GM19397 (cell line): ENCODE measurements around the gene IGFL2.
"Not testable (repeated sequence)": the region's sequence is repeated elsewhere in the genome, so short reads cannot be mapped to it uniquely, and the experiment has no call there.

Experiments
- ATAC-seq: cut with Tn5 transposase; IDR thresholded peaks from one replicate; pipeline ENCODE4 v1.9.1; 2021; ENCODE audit warnings: mild to moderate bottlenecking, moderate library complexity; ENCODE audit not compliant: unreplicated experiment

Gene IGFL2

DNA sequence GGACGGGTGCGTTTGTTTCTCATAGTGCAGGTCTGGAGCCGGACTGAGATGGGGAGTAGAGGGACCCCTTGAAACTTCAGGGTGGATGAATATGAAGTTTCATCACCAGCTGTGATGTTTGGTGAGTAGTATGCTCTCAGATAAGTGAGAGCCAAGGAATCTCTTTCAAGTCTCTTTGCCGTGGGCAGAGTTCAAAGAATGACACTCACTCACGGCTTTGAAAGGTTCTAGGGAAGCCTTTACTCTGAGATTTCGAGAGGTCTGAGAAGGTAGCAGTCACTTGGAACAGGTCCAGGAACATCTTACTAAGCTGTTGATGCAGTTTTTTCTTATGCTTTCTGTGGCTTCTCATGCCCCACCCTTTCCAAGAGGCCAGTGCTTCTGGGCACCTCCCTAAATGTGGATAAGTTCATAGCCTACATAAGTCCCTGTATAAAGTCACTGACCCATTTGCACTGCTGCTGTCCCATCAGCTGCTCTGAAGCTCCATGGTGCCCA, at the start of gene IGFL2:
IGFL2 (plus strand) TSS at position 448 of the 498 bp plus-strand sequence; CDS start at position 489, 41 bp downstream.
- no peak for ATAC-seq

DNA sequence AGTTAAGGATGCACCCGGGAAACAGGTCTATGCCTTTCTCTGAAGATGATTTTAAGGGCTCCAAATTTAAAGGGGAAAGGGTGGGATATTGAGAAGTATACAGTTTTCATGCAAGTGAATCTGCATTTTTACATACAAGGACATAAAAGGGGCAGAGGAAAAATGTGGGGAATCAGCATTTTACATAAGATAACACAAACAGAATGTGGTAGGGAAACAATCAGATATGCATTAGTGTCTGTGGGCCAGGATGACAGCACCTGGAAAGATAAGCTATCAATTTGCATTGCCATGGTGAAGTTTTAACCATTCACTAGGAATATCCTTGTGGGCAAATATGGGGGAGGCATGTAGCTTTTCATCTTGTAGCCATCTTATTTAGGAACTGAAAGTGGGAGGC, 47.7 kb upstream of the IGFL2 start:
- no peak for ATAC-seq

DNA sequence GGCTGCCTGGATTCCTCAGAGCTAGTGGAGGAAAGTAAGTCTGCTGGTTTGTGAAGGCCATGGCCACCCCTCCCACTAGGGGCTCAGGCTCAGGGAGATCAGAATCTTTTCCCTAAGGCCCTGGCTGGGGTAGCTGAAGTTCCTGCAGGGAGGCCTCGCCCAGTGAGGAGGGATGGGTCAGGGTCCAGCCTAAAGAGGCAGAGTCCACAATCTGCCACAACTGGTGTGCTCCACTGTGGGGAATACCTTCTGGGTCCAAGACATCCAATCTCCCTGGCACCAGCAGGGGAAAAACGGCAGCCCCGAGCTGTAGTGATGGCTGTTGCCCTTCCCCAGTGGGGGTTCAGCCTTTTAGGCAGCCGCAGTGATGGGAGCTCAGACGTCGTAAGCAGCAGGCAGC, 46.7 kb upstream of the IGFL2 start:
- ATAC-seq: no peak

DNA sequence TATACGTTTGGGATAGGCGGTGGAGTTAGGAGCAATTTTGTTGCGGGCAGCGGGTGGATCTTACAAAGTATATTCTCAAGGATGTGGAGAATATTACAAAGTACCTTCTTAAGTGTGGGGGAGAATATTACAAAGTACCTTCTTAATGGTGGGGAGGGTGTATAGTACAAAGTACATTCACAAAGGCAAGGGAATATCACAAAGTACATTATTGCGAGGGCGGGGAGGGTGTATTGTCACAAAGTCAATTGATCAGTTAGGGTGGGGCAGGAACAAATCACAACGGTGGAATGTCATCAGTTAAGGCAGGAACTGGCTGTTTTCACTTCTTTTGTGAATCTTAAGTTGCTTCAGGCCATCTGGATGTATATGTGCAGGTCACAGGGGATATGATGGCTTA, 45.7 kb upstream of the IGFL2 start:
- ATAC-seq: not testable (repeated sequence)

DNA sequence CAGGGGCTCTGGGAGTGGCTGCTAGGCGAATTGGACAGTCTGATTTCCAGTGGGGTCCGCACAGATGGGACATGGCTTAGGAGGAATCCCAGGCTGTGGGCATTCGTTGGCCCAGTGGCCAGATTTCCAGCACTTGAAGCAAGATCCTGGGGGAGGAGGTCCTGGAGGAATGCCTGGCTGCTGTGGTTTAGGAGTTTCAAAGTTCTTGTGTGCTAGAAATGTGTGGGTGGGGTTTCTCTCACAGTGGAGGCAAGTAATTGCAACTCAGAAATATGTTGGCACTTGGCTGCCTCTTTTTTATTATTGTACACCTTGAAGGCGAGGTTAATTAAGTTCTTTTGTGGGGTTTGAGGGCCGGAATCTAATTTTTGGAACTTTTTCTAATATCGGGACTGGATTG, 40.7 kb upstream of the IGFL2 start:
- ATAC-seq: no peak

DNA sequence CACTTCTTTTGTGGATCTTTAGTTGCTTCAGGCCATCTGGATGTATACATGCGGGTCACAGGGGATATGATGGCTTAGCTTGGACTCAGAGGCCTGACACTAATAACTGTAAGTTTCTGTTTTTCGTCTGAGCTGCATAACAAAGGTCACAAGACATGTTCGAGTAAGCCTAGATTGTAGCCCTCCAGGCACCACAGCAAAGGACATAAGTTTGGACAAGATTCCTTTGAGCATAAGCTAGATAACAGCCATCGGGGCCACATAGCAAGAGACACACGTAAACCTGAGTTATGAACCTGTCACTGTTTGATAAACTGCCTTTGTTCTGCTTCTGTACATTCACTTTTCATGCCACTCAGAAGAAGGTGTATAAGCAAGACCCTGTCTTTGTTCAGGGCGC, 38.2 kb upstream of the IGFL2 start:
- no peak for ATAC-seq

DNA sequence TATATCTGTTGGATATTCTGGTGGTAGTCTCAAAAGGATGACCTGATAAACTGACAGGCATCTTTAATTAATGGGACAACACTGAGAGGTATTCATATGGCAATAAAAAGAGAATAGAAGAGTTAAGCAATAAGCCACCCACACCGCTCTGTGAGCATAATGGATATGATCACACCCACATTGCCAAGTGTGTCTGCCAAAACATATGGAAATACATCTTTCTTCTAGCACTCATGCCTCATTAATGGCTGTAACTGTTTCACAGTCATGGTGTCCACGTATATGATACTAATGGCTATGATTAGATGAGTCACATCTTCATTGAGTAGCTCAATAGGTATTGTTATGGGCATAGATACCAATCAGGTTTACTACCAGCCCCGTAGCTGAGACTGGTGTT, 36.7 kb upstream of the IGFL2 start:
- ATAC-seq: no peak

DNA sequence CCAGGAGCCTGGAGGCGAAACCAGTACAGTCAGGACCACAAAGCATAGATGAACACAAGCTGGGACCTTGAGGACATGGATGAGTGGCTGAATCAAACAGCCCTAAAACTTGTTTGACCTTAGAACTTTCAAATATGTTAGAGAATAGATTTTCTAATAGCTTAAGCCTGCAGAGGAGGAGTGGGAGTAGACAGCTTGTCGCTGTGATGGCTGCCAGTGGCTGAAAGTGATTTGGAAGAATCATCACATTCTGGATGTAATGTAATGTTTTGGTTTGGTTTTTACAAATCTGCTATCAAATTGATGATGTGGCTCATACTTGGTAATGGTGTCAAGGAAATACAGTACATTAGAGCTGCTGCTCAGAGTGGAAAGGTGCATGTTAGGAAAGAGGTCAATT, 35.5 kb upstream of the IGFL2 start:
- no peak for ATAC-seq

DNA sequence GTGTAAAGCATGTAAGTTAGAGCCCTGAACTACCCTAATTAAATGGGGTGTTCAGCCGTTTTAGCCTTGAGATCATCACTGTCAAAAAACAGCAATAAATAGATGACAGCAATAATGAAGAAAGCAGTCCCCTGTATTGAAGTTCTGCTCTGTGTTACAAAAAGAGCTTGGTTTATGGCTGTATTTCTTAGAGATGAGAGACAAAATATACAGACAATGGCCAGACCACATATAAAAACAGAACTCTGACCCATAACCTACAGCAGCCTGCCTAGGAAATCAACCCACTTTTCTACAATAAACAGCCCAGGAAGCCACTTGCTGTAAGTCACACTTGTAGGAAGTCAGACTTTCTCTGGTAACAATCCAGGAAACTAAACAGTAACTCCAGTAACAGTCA, 34.3 kb upstream of the IGFL2 start:
- ATAC-seq: no peak

DNA sequence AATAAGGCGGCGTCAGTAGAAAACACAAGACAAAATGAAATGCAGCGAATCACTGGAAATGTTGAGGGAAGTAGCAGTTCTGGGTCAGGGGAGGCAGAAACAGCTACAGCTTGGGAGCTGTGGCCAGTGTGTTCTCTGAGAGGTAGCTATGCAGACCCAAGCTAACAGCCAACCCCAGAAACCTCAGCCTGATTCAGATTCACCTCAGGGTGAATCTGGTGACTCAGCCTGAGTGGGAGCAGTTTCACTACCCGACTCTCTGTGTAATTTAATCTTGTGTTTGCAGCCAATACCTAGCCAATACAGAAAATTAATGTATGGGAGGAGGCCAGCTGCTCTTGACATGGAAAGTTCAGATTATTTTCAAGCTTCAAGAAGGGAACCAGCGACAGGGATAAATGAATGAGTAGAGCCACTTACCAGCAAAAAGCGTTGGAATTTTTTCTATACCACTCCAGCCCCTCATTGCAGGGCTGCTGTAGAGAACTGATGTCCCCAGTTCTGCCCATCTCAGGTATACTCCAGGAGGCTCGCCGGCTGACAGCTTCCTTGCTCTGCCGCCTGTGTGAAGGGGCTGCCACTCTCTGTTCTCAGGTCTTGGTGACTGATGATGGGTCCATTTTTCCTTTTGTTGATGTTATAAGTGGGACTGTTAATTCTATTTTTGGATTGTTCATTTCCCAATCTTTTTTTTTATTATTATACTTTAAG, 32.5 kb upstream of the IGFL2 start:
- no peak for ATAC-seq

DNA sequence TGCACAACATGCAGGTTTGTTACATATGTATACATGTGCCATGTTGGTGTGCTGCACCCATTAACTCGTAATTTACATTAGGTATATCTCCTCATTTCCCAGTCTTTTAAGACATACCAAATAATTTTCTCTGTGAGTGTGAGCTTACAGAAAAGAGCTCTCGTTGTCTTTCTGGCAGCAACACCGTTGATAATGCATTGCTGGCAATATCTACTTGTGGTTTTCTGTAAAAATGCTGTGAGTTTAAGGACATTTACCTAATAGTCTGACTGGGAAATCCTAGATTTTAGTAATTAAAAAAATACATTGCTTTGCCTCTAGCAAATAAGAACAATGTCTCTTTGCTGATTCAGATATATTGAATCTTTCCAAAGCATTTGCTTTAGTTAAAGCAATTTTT, 31.9 kb upstream of the IGFL2 start:
- ATAC-seq: no peak

DNA sequence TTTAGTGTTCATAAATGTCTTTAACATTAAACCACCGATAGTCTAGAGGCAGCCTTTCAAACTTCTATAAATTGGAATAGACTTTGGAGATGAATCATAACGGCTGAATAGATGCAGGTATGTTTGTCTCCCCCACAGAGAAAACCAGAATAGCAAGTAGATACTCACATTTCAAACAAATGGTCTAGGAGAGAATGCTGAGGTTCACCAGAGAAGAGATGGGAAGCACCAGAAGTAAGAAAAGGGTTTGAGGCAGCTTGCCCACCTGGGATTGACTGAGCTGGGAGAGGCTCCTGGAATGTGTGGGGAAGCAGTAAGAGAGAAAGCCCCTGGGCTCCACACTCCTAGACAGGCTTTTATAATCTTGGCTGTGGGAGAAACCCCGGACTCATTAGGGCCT, 29.9 kb upstream of the IGFL2 start:
- no peak for ATAC-seq

DNA sequence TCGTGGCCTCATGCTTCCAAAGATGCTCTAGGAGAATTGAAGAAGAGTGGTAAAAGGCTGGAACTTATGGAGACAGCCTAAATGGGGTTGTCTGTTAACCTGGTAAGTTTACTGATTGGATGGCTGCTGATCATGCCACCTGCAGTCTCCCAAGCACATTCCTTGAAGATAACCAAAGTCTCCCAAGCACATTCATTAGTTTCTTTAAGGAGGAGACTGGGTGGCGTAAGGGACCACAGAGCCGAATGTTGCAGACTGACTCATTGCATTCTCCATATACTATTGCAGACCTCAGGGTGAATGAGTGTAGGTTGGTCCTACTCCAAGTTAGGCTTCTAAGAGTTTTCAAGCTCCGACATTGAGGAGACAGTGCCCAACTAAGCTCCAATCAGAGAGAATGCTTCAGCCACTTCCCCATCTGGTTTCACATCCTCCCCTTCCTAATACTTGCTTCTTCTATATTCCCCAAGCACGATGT, 23.4 kb upstream of the IGFL2 start, which contains the start of gene IGFL3:
IGFL3 (minus strand) TSS at position 51 of the 478 bp plus-strand sequence; CDS start at position 12, 39 bp downstream.
- no peak for ATAC-seq

DNA sequence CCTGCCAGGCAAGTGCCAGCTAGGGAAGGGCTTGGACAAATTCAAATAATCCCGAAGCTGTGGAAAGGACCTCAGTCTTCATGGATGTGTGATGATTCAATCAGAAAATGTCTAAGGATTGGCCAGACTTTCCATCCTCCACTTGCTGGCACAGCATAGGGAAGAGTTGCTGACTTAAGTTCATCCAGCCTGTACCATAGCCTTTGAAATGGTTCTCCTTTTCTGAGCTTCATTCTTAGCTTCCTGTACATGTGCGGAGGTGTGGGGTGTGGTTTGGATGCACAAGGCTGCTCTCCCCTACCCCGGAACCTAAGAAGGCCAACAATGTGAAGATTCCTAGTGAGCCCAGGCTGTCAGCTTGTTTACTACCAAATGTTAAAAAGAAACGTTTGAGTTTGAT, 22.6 kb upstream of the IGFL2 start:
- no peak for ATAC-seq

DNA sequence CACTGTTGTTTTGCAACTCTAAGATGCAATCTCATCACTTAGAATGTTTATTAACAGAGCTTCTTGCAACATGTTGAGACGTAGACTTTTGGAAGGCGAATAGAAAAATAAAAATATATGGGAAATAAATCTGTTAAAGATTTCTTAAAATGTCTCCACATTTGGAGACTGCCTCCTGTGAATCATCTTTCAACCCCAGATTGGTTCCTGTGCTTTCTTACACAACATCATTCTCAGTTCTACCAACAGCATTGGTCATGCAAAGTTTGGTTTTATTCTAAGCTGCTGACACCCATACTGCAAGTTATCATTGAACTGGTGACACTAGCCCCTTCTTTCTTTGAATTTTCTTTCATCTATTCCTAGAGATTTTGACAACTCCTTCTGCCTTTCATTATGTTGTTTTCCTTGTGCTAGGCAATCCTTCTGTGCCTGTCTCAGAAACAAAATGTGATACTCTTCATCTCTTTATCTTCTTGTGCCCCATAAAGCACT, 21.9 kb upstream of the IGFL2 start:
- no peak for ATAC-seq

DNA sequence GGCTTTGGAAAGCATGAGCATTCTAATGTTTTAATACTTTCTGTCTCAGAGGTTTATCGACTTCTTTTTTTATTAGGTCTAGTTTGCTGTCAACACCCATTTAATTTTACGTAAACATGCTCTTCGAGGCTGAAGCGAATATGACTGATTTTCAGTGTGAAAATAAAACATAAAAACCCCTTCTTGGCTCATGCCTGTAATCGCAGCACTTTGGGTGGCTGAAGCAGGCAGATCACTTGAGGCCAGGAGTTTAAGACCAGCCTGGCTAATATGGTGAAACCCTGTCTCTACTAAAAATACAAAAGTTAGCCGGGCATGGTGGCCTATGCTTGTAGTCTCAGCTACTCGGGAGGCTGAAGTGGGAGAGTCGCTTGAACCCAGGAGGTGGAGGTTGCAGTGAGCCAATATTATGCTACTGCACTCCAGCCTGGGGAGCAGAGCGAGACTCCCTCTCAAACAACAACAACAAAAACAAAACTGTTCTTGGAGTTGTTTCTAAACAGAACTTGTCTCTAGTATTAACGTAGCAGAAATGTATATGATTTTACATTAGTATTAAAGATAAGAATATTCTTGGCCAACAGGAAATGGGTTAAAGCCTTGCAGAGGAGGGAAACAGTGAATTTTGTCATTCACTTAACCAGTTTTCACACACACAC, 16.4 kb upstream of the IGFL2 start:
- no peak for ATAC-seq

DNA sequence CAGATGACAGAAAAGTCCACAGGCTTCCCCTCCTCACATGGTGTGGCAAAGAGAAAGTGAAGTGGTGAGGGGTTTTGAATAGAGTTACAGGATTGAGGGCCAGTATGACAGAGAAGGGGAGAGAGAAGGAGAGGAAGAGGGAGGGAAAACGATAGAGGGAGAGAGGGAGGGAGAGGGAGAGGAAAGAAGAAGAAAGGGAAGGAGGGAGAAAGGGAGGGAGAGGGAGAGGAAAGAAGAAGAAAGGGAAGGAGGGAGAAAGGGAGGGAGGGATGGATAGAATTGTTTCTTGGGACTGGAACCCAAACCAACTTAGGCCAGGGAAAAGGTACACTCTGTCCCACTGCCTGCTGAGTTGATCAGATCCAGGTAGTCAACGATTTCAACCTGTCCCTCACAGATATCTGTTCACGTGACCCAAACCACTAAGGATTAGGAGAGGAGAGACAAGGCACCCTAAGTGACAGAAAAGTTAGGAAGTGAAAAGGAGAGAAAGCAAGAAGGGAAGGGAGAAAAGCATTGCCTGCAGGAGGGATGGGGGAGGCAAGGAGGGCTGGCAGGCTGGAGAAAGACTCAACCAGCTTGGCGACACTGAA, 15.4 kb upstream of the IGFL2 start:
- no peak for ATAC-seq

DNA sequence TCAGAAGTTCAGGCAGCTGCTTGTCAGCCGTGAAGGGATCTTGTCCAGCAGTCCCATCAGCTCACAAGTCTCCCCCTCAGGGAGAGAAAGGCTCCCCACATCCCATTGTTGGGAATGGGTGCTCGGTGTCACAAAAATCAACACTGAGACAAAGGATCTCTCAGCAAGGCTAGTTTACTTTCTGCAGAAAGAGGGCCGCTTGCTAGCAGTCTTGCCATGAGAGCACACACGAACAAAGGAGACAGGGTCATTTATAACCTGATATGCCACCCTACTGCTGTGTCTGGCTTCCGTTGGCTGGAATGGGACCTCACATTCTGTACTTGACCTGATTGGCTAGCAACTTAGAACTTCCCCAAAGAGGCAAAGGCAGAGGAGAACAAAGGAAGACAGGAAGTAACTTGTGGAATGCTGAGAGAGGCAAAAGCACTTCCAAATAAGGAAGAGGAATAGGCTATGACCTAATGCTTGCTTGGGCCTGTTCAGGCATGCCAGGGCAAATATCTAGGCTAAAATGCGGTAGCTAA, 14.9 kb upstream of the IGFL2 start:
- ATAC-seq: no peak

DNA sequence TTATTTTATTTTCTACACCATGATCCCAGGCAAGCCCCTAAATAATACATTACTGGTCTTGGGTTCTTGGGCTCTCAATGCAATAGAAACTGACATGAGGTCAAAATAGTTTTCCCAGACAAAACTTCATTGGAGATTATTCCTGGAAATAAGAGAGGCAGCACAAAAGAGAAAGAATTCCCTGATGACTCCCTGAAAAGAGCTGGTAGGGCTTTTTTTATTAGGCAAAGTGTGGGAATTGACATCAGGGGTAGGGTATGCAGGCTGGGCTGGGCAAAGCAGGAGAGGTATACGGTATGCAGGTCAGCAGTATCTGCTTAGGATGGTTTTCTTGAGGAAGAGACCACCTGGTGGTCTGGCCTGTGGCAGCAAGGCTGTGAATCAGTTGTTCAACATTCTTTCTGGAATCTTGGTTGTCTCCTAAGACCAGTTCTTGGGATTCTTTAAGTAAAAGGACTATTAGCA, 14.2 kb upstream of the IGFL2 start:
- no peak for ATAC-seq

DNA sequence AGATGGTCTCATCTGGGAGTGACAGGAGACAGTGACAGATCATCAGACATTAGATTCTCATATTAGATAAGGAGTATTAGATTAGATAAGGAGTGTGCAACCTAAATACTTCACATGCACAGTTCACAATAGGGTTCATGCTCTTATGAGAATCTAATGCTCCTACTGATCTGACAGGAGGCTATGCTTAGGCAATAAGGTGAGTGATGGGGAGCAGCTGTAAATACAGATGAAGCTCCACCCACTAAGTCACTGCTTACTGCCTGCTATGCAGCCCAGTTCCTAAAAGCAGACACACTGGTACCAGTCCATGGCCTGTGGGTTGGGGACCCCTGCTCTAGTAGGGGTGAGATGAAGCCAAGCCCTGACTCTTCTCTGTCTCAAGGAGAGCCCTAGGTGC, 13.5 kb upstream of the IGFL2 start:
- ATAC-seq: no peak

DNA sequence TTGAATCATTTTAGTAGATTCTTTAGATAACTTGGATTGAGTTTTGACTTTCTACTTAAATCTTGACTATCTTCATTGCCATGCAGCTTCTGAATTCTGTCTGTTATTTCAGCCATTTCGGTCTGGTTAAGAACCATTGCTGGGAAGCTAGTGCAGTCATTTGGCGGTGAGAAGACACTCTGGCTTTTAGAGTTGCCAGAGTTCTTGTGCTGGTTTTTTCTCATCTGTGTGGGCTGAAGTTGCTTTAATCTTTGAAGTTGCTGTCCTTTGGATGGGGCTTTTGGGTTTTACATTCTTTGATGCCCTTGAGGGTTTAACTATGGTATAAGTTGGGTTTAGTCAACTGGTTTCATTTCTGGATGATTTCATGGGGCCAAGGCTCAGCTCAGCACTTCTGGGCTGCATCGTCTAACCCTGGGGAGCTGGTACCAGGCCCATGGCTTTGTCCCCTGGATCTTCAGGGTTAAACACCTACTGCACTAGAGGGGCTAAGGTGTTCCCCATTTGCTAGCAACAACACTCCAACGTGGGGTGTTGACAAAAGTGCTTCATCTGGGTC, 10.0 kb upstream of the IGFL2 start:
- no peak for ATAC-seq
